MCF 10A (cell line): Measurements from ENCODE around the gene TMEM156. TPM values are rescaled to one million over a fixed set of nuclear protein-coding genes. Genes with fewer than 3 reads are reported as not detected.

Experiments used
- BruUV-seq: library from RNA; stranded (reverse); fragments of 400-500 nt; replicated peaks from 2 replicates; lab custom pipeline; 2021; lab: Mats Ljungman, UMichigan
- CTCF ChIA-PET: fragments of 300-600 bp; sonication (Branson Sonifier 250); formaldehyde crosslinking; extraction: SDS; loops from one replicate; lab custom pipeline; 2021; ENCODE audit warnings: antibody characterized with exemption, inconsistent platforms; lab: Yijun Ruan, JAX
- POLR2A ChIA-PET: fragments of 300-600, 350-650 bp; sonication (Branson Sonifier 250); formaldehyde crosslinking; extraction: SDS; loops from one replicate; lab custom pipeline; 2020; ENCODE audit warnings: antibody characterized with exemption, inconsistent platforms; lab: Yijun Ruan, JAX
- DNase-seq: peaks from one replicate; pipeline ENCODE4 v3.0.0-alpha.2; 2018; ENCODE audit not compliant: unreplicated experiment
- H3K27ac Mint-ChIP-seq: one replicate; pipeline ENCODE4 v1.8.0; 2022; ENCODE audit warnings: mild to moderate bottlenecking, low read depth, mixed read lengths; ENCODE audit not compliant: unreplicated experiment
- H3K27me3 Mint-ChIP-seq: one replicate; pipeline ENCODE4 v1.8.0; 2022; ENCODE audit warnings: mixed read lengths; ENCODE audit not compliant: insufficient read depth, unreplicated experiment
- H3K36me3 Mint-ChIP-seq: one replicate; pipeline ENCODE4 v1.8.0; 2022; ENCODE audit warnings: mild to moderate bottlenecking, moderate library complexity, mixed read lengths; ENCODE audit not compliant: insufficient read depth, unreplicated experiment
- H3K4me1 Mint-ChIP-seq: one replicate; pipeline ENCODE4 v1.8.0; 2022; ENCODE audit warnings: mixed read lengths; ENCODE audit not compliant: insufficient read depth, unreplicated experiment
- H3K4me3 Mint-ChIP-seq: one replicate; pipeline ENCODE4 v1.8.0; 2022; ENCODE audit warnings: mild to moderate bottlenecking, moderate library complexity, mixed read lengths; ENCODE audit not compliant: unreplicated experiment
- H3K9me3 Mint-ChIP-seq: one replicate; pipeline ENCODE4 v1.8.0; 2022; ENCODE audit warnings: mixed read lengths; ENCODE audit not compliant: unreplicated experiment
- CTCF ChIP-seq: fragments of 200-600 bp; IDR thresholded peaks from one replicate; pipeline ENCODE4 v1.8.0; 2022; ENCODE audit warnings: antibody characterized with exemption, mild to moderate bottlenecking; ENCODE audit not compliant: unreplicated experiment
- intact Hi-C: fragments of 100-400 bp; cut with micrococcal nuclease; formaldehyde crosslinking; loops from 2 replicates; pipeline ENCODE4 v1.14.1; 2022
- total RNA-seq: library from RNA; stranded (reverse); gene quantifications from 2 replicates; pipeline ENCODE4 v1.2.3, GENCODE V29; 2022

Gene TMEM156
- total RNA-seq, 1 experiment from 2014 or later, result 5.3 TPM

- CTCF ChIA-PET, result interaction anchor here (0.6 to 1.8 kb wide), 8 partner anchors 32 to 1171 kb away, joined by 3 to 6 read pairs (median 3); no protein-coding TSS in a partner anchor
- Mint-ChIP-seq H3K4me1 (peaks cover 34% of the 10 kb centered on the region), H3K27me3 (no peaks in the 10 kb centered on the region), H3K9me3 (no peaks in the 10 kb centered on the region), H3K36me3 (peaks cover 23% of the 10 kb centered on the region), H3K4me3 (peak overlapping the region; percentile 72), H3K27ac (peak overlapping the region; percentile 73)
- no peak for TF ChIP-seq CTCF
- DNase-seq, result peak; percentile 66
- BruUV-seq, result no TSS peak
- intact Hi-C loops, result loop anchor here (5.0 to 10.0 kb wide), 2 partner anchors 76 to 288 kb away; no protein-coding TSS in a partner anchor
- POLR2A ChIA-PET, result interaction anchor here (0.6 to 7.7 kb wide), 11 partner anchors 8 to 416 kb away, joined by 3 to 51 read pairs (median 4); partner anchors contain the start of genes LIAS, RPL9 and TMEM156
Observed at GRCh38 chr4:39043058-39043860, 11.1 kb upstream of the TMEM156 start.

GRCh38 chr4:39042366-39042765 is 10.2 kb upstream of the TMEM156 start:
- ChIA-PET POLR2A (interaction anchor here (0.6 to 7.7 kb wide), 8 partner anchors 9 to 942 kb away, joined by 3 to 51 read pairs (median 3); partner anchors contain the start of gene TMEM156), CTCF (interaction anchor here (0.6 to 1.2 kb wide), 4 partner anchors 45 to 1171 kb away, joined by 3 to 4 read pairs (median 4); no protein-coding TSS in a partner anchor)
- Mint-ChIP-seq H3K27me3 (no peaks in the 10 kb centered on the region), H3K4me1 (peaks cover 39% of the 10 kb centered on the region), H3K36me3 (peaks cover 23% of the 10 kb centered on the region), H3K4me3 (peak overlapping the region; percentile 53), H3K27ac (peak overlapping the region; percentile 73), H3K9me3 (no peaks in the 10 kb centered on the region)
- BruUV-seq, result no TSS peak
- no peak for TF ChIP-seq CTCF
- no peak for DNase-seq
- intact Hi-C loops, result loop anchor here (5.0 to 10.0 kb wide), 2 partner anchors 75 to 288 kb away; no protein-coding TSS in a partner anchor

GRCh38 chr4:39039108-39039507 is 6.9 kb upstream of the TMEM156 start:
- Mint-ChIP-seq H3K27me3 (no peaks in the 10 kb centered on the region), H3K27ac (no peak overlapping the region), H3K9me3 (no peaks in the 10 kb centered on the region), H3K4me1 (peaks cover 40% of the 10 kb centered on the region), H3K4me3 (no peak overlapping the region), H3K36me3 (peaks cover 7% of the 10 kb centered on the region)
- ChIA-PET CTCF (interaction anchor here (0.7 to 0.9 kb wide), 2 partner anchors 11 to 136 kb away, joined by 3 to 4 read pairs; no protein-coding TSS in a partner anchor), POLR2A (no interaction called here)
- intact Hi-C loops, result no loop called here
- no peak for DNase-seq
- no peak for TF ChIP-seq CTCF
- BruUV-seq, result no TSS peak

GRCh38 chr4:39037941-39038340 is 5.7 kb upstream of the TMEM156 start:
- POLR2A ChIA-PET, result interaction anchor here (0.7 to 2.0 kb wide), 7 partner anchors 8 to 149 kb away, joined by 3 to 22 read pairs (median 4); no protein-coding TSS in a partner anchor
- Mint-ChIP-seq H3K27ac (peak overlapping the region; percentile 78), H3K27me3 (no peaks in the 10 kb centered on the region), H3K4me1 (peaks cover 29% of the 10 kb centered on the region), H3K36me3 (no peaks in the 10 kb centered on the region), H3K9me3 (no peaks in the 10 kb centered on the region), H3K4me3 (no peak overlapping the region)
- CTCF ChIA-PET, result interaction anchor here (0.6 to 0.7 kb wide), 2 partner anchors 43 to 600 kb away, joined by 3 read pairs; partner anchors contain the start of gene SMIM14
- intact Hi-C loops, result no loop called here
- BruUV-seq, result no TSS peak
- no peak for DNase-seq
- TF ChIP-seq CTCF, result no peak
